RWPE1 (cell line): ENCODE data around the gene FLT1.

Experiments
- CTCF ChIA-PET: fragments of 350-600 bp; sonication (Branson Sonifier 250); formaldehyde crosslinking; extraction: SDS; loops from one replicate; lab custom pipeline; 2021; lab: Yijun Ruan, JAX
- POLR2A ChIA-PET: fragments of 400-600 bp; formaldehyde crosslinking; extraction: SDS; loops from one replicate; lab custom pipeline; 2020; ENCODE audit warnings: antibody characterized with exemption; ENCODE audit not compliant: low non-redundant PET; lab: Yijun Ruan, JAX
- DNase-seq: peaks from one replicate; pipeline ENCODE4 v3.0.0; 2012; ENCODE audit warnings: low spot score
- H3K27ac ChIP-seq: fragments of 450-650 bp; 2 replicates; pipeline ENCODE4 v1.5.1; 2017
- TF ChIP-seq, protein P1 (sequence below): fragments of 450-650 bp; conservative IDR thresholded peaks from 2 replicates; pipeline ENCODE4 v1.5.1; 2017; ENCODE audit warnings: low read depth, mild to moderate bottlenecking

FLT1 gene

GRCh38 chr13:28402057-28402381, 92.9 kb downstream of the FLT1 start:
- H3K27ac ChIP-seq = no peak overlapping the region
- TF ChIP-seq, protein P1, sequence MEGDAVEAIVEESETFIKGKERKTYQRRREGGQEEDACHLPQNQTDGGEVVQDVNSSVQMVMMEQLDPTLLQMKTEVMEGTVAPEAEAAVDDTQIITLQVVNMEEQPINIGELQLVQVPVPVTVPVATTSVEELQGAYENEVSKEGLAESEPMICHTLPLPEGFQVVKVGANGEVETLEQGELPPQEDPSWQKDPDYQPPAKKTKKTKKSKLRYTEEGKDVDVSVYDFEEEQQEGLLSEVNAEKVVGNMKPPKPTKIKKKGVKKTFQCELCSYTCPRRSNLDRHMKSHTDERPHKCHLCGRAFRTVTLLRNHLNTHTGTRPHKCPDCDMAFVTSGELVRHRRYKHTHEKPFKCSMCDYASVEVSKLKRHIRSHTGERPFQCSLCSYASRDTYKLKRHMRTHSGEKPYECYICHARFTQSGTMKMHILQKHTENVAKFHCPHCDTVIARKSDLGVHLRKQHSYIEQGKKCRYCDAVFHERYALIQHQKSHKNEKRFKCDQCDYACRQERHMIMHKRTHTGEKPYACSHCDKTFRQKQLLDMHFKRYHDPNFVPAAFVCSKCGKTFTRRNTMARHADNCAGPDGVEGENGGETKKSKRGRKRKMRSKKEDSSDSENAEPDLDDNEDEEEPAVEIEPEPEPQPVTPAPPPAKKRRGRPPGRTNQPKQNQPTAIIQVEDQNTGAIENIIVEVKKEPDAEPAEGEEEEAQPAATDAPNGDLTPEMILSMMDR = no peak
- DNase-seq = no peak
- ChIA-PET POLR2A (no interaction called here), CTCF (no interaction called here)

DNA sequence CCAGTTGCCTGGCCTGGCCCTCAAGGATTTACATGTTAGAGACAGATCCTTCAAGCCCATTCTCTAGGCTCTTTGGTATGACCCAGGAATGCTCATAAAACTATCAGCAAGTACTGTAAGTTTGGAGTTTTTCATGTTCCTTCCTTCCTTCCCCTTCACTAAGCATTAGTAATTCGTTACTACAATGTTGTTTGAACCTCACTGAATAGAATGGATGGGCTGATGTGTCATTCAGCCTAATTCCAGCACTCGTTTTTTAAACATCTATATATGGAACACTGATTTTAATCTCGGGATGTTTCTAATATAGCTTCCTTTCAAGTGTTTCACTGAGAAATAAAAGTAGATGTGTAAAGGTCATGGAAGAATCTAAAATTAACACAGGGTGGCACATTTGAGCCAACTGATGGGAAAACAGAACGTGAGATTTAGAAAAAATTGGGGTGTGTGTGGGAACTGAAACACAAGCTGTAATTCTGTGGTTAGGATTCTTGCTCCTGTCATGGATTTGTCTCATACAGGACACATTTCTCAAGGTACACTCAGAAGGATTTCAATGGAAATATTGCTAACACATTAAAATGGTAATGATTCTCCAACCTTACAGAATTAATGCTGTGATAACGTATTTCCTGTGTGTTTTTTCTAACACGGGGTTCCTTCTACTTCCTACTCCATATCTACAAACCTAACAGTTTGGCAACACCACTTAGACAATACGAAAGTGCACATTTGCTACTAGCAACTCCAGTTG, 93.4 kb downstream of the FLT1 start:
- no peak overlapping the region for H3K27ac ChIP-seq
- POLR2A ChIA-PET = no interaction called here
- CTCF ChIA-PET = interaction anchor here (0.6 kb wide), 1 partner anchor 50 kb away, joined by 3 read pairs; no protein-coding TSS in a partner anchor
- DNase-seq = no peak
- TF ChIP-seq, protein P1 = no peak

DNA sequence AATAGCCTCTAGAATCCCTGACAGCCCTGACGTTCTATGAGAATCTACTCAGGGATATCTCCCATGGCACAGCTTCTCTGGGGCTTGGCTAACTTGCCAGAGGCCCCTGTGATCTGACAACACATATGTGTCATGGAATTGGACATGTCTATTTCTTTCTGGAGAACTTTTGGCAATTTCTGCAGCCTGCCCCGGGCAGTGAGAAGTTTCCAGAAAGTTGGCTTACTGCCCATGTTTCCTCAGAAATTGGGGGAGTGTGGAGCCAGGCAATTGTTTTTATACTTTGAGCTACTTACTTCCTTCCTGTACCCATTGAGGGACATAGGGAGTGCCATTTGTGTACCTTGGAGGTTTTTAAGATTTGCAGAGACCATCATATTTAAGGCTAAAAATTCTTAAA, 98.9 kb downstream of the FLT1 start:
- POLR2A ChIA-PET = no interaction called here
- H3K27ac ChIP-seq = no peak overlapping the region
- TF ChIP-seq, protein P1 = no peak
- CTCF ChIA-PET = no interaction called here
- no peak for DNase-seq

- DNase-seq = peak; percentile 7
- TF ChIP-seq, protein P1 = no peak
- no peak overlapping the region for H3K27ac ChIP-seq
- CTCF ChIA-PET = interaction anchor here (0.6 kb wide), 1 partner anchor 467 kb away, joined by 3 read pairs; no protein-coding TSS in a partner anchor
- POLR2A ChIA-PET = no interaction called here
These were observed 100.5 kb downstream of the FLT1 start for GRCh38 chr13:28394422-28394821.

DNA sequence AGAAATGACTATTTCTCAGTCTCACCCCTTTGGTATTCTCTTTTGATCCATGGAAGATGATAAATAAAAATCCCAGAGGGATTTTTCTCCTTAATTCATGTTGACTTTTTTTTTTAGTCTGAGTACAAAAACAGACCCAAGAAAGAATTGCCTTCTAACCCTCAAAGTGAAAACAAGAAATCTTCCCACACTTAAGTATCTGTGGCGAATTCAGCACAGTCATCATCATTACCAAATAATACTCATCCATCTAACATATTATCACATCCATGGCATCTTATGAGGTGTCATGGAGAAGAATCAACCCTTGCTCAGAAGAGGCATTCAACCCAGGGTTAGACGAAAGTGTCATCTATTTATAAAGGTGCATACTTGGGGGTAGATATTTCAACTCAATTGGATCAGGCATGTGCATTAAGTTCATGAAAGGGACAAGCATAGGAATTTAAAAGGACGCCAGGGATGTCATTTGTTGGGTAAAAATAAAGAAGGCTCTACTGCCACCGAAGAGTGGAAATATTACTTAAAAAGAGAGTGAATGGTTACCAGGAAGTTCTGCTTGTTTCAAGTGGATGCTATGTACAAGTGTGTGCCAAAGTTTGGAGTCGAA, 101.9 kb downstream of the FLT1 start:
- ChIA-PET POLR2A (no interaction called here), CTCF (no interaction called here)
- DNase-seq = no peak
- TF ChIP-seq, protein P1 = no peak
- H3K27ac ChIP-seq = no peak overlapping the region

DNA sequence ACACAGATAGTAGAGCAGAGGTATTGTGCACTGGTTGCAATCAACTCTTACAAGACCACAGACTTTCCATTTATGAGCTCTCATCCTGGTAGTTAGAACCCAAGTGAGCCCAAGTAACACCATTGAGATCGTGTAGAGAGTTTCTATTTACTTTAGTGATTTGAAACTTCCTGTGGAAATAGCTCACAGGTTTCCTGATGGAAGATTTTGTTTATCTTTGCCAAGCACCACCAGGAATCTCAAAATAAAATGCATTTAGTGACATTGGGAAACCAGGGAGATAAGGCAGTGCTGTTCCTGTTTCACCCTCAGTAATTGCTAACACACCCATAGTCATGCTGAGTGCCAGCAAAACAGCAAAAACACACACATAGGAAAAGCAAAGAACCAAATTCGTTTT, 102.5 kb downstream of the FLT1 start:
- POLR2A ChIA-PET = no interaction called here
- H3K27ac ChIP-seq = no peak overlapping the region
- TF ChIP-seq, protein P1 = no peak
- CTCF ChIA-PET = no interaction called here
- DNase-seq = no peak
